ENCODE results near the gene BCL2L1. TPM values are rescaled to one million over a fixed set of nuclear protein-coding genes. Genes with fewer than 3 reads are reported as not detected.
"Not testable (repeated sequence)": the region's sequence is repeated elsewhere in the genome, so short reads cannot be mapped to it uniquely, and the experiment has no call there.

BCL2L1 gene
- total RNA-seq, 1 experiment from 2014 or later, result 226 TPM

DNA sequence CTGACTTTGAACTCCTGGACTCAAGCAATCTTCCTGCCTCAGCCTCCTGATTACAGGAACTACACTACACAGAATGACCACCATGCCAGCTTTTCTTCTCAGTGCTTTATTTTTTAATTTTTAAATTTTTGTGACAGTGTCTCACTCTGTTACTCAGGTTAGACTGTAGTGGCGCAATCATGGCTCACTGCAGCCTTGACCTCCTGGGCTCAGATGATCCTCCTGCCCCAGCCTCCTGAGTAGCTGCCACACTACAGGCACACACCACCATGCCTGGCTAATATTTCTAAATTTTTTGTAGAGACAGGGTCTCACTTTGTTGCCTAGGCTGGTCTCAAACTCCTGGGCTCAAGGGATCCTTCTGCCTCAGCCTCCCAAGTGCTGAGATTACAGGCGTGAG lies 53.7 kb downstream of the BCL2L1 start:
- not testable (repeated sequence) for H3K27ac ChIP-seq (ENCODE audit: low read depth, low read length); DNase-seq (ENCODE audit: low read depth, low spot score)
- peaks cover 32 to 91% of the 10 kb centered on the region in 2 experiments for H3K4me1 ChIP-seq (ENCODE audit: control insufficient read depth in 1 of 2, insufficient read depth in 2 of 2, low read length in 2 of 2)

GRCh38 chr20:31667315-31668285 lies 55.1 kb downstream of the BCL2L1 start:
- Histone ChIP-seq H3K27me3 (ENCODE audit: insufficient read depth, low read length) (no peaks in the 10 kb centered on the region), H3K27ac (ENCODE audit: low read depth, low read length) (peak overlapping the region; percentile 48; the same call in 1 of the 2 replicates), H3K4me1 (ENCODE audit: control insufficient read depth in 1 of 2, insufficient read depth in 2 of 2, low read length in 2 of 2) (peaks cover 35 to 87% of the 10 kb centered on the region in 2 experiments), H3K79me2 (ENCODE audit: insufficient read depth, low read length) (peaks cover 91% of the 10 kb centered on the region), H3K9ac (ENCODE audit: low read length) (no peak overlapping the region), H2AFZ (ENCODE audit: low read depth, low read length, poor library complexity, severe bottlenecking) (no peak overlapping the region), H3K9me2 (ENCODE audit: insufficient read depth) (no peaks in the 10 kb centered on the region), H4K20me1 (ENCODE audit: insufficient read depth) (no peaks in the 10 kb centered on the region), H3K36me3 (ENCODE audit: control insufficient read depth in 1 of 2, insufficient read depth in 2 of 2, low read length in 2 of 2) (peaks cover 2 to 61% of the 10 kb centered on the region in 2 experiments; a peak in 2 of 4 replicates), H3K9me3 (ENCODE audit: control insufficient read depth in 1 of 2, insufficient read depth in 1 of 2, low read depth in 1 of 2, low read length in 2 of 2) (no peaks in the 10 kb centered on the region), H3K4me2 (ENCODE audit: low read length) (no peak overlapping the region), H3K4me3 (replicated peaks in 1 of 2; ENCODE audit: low read depth in 1 of 2, low read length in 2 of 2) (no peak overlapping the region)
- no TSS peak for BruUV-seq (replicated peaks)
- intact Hi-C loops (cut with micrococcal nuclease), result no loop called here
- no peak for DNase-seq (ENCODE audit: low read depth, low spot score)
- ChIA-PET POLR2A (no interaction called here), CTCF (no interaction called here), RAD21 (ENCODE audit: low non-redundant PET in 1 of 2, low total read pairs in 2 of 2, uncharacterized antibody in 2 of 2, unreplicated experiment in 2 of 2) (no interaction called here)
- no peak for ATAC-seq
- TF ChIP-seq YY1 (IDR thresholded peaks at IDR 0.05; ENCODE audit: extremely low read depth, insufficient replicate concordance, low read depth, low read length) (no peak), JUND (IDR thresholded peaks at IDR 0.05) (no peak), ZNF274 (IDR thresholded peaks at IDR 0.05; ENCODE audit: low read depth, low read length) (no peak), EZH2 (IDR thresholded peaks at IDR 0.05) (no peak), ZFX (IDR thresholded peaks at IDR 0.05) (no peak), SP1 (IDR thresholded peaks at IDR 0.05; ENCODE audit: low read depth) (no peak), CBX3 (IDR thresholded peaks at IDR 0.05; ENCODE audit: low read depth) (no peak), POLR2AphosphoS5 (IDR thresholded peaks at IDR 0.05; ENCODE audit: low read depth, low read length) (no peak)
- TF ChIP-seq, protein P1, sequence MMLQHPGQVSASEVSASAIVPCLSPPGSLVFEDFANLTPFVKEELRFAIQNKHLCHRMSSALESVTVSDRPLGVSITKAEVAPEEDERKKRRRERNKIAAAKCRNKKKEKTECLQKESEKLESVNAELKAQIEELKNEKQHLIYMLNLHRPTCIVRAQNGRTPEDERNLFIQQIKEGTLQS (IDR thresholded peaks at IDR 0.05), result no peak
- TF ChIP-seq, protein P2, sequence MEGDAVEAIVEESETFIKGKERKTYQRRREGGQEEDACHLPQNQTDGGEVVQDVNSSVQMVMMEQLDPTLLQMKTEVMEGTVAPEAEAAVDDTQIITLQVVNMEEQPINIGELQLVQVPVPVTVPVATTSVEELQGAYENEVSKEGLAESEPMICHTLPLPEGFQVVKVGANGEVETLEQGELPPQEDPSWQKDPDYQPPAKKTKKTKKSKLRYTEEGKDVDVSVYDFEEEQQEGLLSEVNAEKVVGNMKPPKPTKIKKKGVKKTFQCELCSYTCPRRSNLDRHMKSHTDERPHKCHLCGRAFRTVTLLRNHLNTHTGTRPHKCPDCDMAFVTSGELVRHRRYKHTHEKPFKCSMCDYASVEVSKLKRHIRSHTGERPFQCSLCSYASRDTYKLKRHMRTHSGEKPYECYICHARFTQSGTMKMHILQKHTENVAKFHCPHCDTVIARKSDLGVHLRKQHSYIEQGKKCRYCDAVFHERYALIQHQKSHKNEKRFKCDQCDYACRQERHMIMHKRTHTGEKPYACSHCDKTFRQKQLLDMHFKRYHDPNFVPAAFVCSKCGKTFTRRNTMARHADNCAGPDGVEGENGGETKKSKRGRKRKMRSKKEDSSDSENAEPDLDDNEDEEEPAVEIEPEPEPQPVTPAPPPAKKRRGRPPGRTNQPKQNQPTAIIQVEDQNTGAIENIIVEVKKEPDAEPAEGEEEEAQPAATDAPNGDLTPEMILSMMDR (IDR thresholded peaks at IDR 0.05 in 2 of 3, conservative IDR thresholded peaks at IDR 0.05 in 1 of 3; ENCODE audit: borderline replicate concordance in 1 of 3, insufficient read depth in 1 of 3, low read depth in 2 of 3, low read length in 2 of 3), result no peak
- TF ChIP-seq, protein P3, sequence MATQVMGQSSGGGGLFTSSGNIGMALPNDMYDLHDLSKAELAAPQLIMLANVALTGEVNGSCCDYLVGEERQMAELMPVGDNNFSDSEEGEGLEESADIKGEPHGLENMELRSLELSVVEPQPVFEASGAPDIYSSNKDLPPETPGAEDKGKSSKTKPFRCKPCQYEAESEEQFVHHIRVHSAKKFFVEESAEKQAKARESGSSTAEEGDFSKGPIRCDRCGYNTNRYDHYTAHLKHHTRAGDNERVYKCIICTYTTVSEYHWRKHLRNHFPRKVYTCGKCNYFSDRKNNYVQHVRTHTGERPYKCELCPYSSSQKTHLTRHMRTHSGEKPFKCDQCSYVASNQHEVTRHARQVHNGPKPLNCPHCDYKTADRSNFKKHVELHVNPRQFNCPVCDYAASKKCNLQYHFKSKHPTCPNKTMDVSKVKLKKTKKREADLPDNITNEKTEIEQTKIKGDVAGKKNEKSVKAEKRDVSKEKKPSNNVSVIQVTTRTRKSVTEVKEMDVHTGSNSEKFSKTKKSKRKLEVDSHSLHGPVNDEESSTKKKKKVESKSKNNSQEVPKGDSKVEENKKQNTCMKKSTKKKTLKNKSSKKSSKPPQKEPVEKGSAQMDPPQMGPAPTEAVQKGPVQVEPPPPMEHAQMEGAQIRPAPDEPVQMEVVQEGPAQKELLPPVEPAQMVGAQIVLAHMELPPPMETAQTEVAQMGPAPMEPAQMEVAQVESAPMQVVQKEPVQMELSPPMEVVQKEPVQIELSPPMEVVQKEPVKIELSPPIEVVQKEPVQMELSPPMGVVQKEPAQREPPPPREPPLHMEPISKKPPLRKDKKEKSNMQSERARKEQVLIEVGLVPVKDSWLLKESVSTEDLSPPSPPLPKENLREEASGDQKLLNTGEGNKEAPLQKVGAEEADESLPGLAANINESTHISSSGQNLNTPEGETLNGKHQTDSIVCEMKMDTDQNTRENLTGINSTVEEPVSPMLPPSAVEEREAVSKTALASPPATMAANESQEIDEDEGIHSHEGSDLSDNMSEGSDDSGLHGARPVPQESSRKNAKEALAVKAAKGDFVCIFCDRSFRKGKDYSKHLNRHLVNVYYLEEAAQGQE (IDR thresholded peaks at IDR 0.05; ENCODE audit: low read depth), result no peak

More for the DNA sequence above, 53.7 kb downstream of the BCL2L1 start:
- H3K9me3 ChIP-seq (ENCODE audit: control insufficient read depth in 1 of 2, insufficient read depth in 1 of 2, low read depth in 1 of 2, low read length in 2 of 2); CTCF ChIA-PET; BruUV-seq (replicated peaks); H3K4me2 ChIP-seq (ENCODE audit: low read length); H3K4me3 ChIP-seq (replicated peaks in 1 of 2; ENCODE audit: low read depth in 1 of 2, low read length in 2 of 2); H3K9ac ChIP-seq (ENCODE audit: low read length); H4K20me1 ChIP-seq (ENCODE audit: insufficient read depth); H2AFZ ChIP-seq (ENCODE audit: low read depth, low read length, poor library complexity, severe bottlenecking); H3K27me3 ChIP-seq (ENCODE audit: insufficient read depth, low read length); H3K9me2 ChIP-seq (ENCODE audit: insufficient read depth); POLR2A ChIA-PET; RAD21 ChIA-PET (ENCODE audit: low non-redundant PET in 1 of 2, low total read pairs in 2 of 2, uncharacterized antibody in 2 of 2, unreplicated experiment in 2 of 2); intact Hi-C loops (cut with micrococcal nuclease); ATAC-seq: not testable (repeated sequence)
- H3K79me2 ChIP-seq (ENCODE audit: insufficient read depth, low read length), result peaks cover 98% of the 10 kb centered on the region
- H3K36me3 ChIP-seq (ENCODE audit: control insufficient read depth in 1 of 2, insufficient read depth in 2 of 2, low read length in 2 of 2), result peaks cover 2 to 62% of the 10 kb centered on the region in 2 experiments; a peak in 2 of 4 replicates

Data from HCT116 (cell line).